Osteoblast (primary cell): Measurements from ENCODE around the gene FRMD4B. TPM values are rescaled to one million over a fixed set of nuclear protein-coding genes. Genes with fewer than 3 reads are reported as not detected.

Experiments used
- DNase-seq: peaks from one replicate; pipeline ENCODE4 v3.0.0; 2011; ENCODE audit warnings: low spot score, mixed read lengths; ENCODE audit not compliant: insufficient read length; ENCODE audit errors: missing footprints
- H2AFZ ChIP-seq: 2 replicates; pipeline ENCODE4 v1.6.0; 2011; ENCODE audit warnings: mild to moderate bottlenecking, low read length
- H3K27ac ChIP-seq: 2 replicates; pipeline ENCODE4 v1.5.1; 2011; ENCODE audit warnings: mild to moderate bottlenecking, low read depth, low read length, moderate library complexity
- H3K27me3 ChIP-seq: 2 replicates; pipeline ENCODE4 v1.6.0; 2012; ENCODE audit warnings: mild to moderate bottlenecking, control low read depth, inconsistent platforms, low read length, moderate library complexity; ENCODE audit not compliant: insufficient read depth
- H3K36me3 ChIP-seq: 2 replicates; pipeline ENCODE4 v1.5.1; 2011; ENCODE audit warnings: mild to moderate bottlenecking, low read length, control low read depth, moderate library complexity; ENCODE audit not compliant: insufficient read depth
- H3K4me1 ChIP-seq: 2 replicates; pipeline ENCODE4 v1.5.1; 2011; ENCODE audit warnings: mild to moderate bottlenecking, low read length, control low read depth, moderate library complexity; ENCODE audit not compliant: insufficient read depth
- H3K4me2 ChIP-seq: 2 replicates; pipeline ENCODE4 v1.6.0; 2011; ENCODE audit warnings: mild to moderate bottlenecking, low read length; ENCODE audit not compliant: insufficient read depth
- H3K4me3 ChIP-seq: fragments of 200-600 bp; sonication (generic); 3 replicates; pipeline ENCODE4 v1.5.1; 2012; ENCODE audit warnings: mild to moderate bottlenecking, low read length, inconsistent platforms; ENCODE audit not compliant: insufficient read depth
- H3K79me2 ChIP-seq: 2 replicates; pipeline ENCODE4 v1.6.0; 2012; ENCODE audit warnings: mild to moderate bottlenecking, low read length, control low read depth, inconsistent platforms; ENCODE audit not compliant: insufficient read depth
- H3K9me3 ChIP-seq: 2 replicates; pipeline ENCODE4 v1.5.1; 2011; ENCODE audit warnings: low read depth, low read length, control low read depth
- H4K20me1 ChIP-seq: 2 replicates; pipeline ENCODE4 v1.6.0; 2012; ENCODE audit warnings: mild to moderate bottlenecking, low read length, control low read depth; ENCODE audit not compliant: insufficient read depth
- CTCF ChIP-seq: IDR thresholded peaks from 2 replicates; pipeline ENCODE4 v1.5.1; 2011; ENCODE audit warnings: mild to moderate bottlenecking, low read depth, low read length, moderate library complexity; ENCODE audit errors: extremely low read depth
- total RNA-seq: library from RNA; depleted of rRNA; stranded (reverse); fragments of >200 nt; gene quantifications from 2 replicates; pipeline ENCODE4 v1.2.3, GENCODE V29; 2012

FRMD4B gene
- total RNA-seq, 1 donor: 0.72 TPM

GRCh38 chr3:69181592-69182211, 204.2 kb downstream of the FRMD4B start:
- Histone ChIP-seq H3K4me2 (peak overlapping the region; percentile 85), H3K27ac (peak overlapping the region; percentile 66), H3K79me2 (no peaks in the 10 kb centered on the region), H3K36me3 (no peaks in the 10 kb centered on the region), H3K9me3 (no peaks in the 10 kb centered on the region), H2AFZ (no peak overlapping the region), H4K20me1 (no peaks in the 10 kb centered on the region), H3K4me1 (peaks cover 27% of the 10 kb centered on the region), H3K4me3 (no peak overlapping the region), H3K27me3 (no peaks in the 10 kb centered on the region)
- no peak for TF ChIP-seq CTCF
- no peak for DNase-seq

- H3K4me2 ChIP-seq: no peak overlapping the region
- peaks cover 27% of the 10 kb centered on the region for H3K4me1 ChIP-seq
- no peak overlapping the region for H3K27ac ChIP-seq
Measured at GRCh38 chr3:69180869-69181591, 204.9 kb downstream of the FRMD4B start.

GRCh38 chr3:69179740-69180372, 206.0 kb downstream of the FRMD4B start:
- Histone ChIP-seq H3K4me2 (no peak overlapping the region), H3K4me3 (no peak overlapping the region), H3K4me1 (peaks cover 27% of the 10 kb centered on the region), H3K9me3 (no peaks in the 10 kb centered on the region), H3K79me2 (no peaks in the 10 kb centered on the region), H4K20me1 (no peaks in the 10 kb centered on the region), H2AFZ (no peak overlapping the region), H3K36me3 (no peaks in the 10 kb centered on the region), H3K27ac (no peak overlapping the region), H3K27me3 (no peaks in the 10 kb centered on the region)
- no peak for DNase-seq
- no peak for TF ChIP-seq CTCF

More at GRCh38 chr3:69180869-69181591, 204.9 kb downstream of the FRMD4B start:
- Histone ChIP-seq H3K79me2 (no peaks in the 10 kb centered on the region), H3K9me3 (no peaks in the 10 kb centered on the region), H3K27me3 (no peaks in the 10 kb centered on the region), H3K36me3 (no peaks in the 10 kb centered on the region), H4K20me1 (no peaks in the 10 kb centered on the region), H3K4me3 (no peak overlapping the region), H2AFZ (no peak overlapping the region)
- no peak for TF ChIP-seq CTCF
- no peak for DNase-seq
